ENCODE data around the gene L2HGDH. TPM values are rescaled to one million over a fixed set of nuclear protein-coding genes. Genes with fewer than 3 reads are reported as not detected.

The L2HGDH gene
- total RNA-seq (2022) (25.0 and 27.6 TPM in 2 replicates), Bru-seq, nascent RNA (percentile 72 among the genes with signal in this experiment), BruChase-seq, experiment 1, labeled RNA remaining after a 2-hour chase (percentile 75 among the genes with signal in this experiment), BruChase-seq, experiment 2, labeled RNA remaining after a 6-hour chase (percentile 78 among the genes with signal in this experiment)
- long read RNA-seq, full-length matches to known transcripts = 6 of 13 reads
- long read RNA-seq, partial matches to known transcripts = 2 of 13 reads
- long read RNA-seq, other reads (novel, unspliced or antisense) = 5 of 13 reads

- intact Hi-C loops (cut with micrococcal nuclease; ENCODE audit: unreplicated experiment) = loop anchor here (5.0 kb wide), 3 partner anchors 70 to 450 kb away; partner anchors contain the start of gene SOS2
- BruUV-seq (replicated peaks) = no TSS peak
- Mint-ChIP-seq H3K36me3 (ENCODE audit: insufficient read depth, unreplicated experiment) (peaks cover 37% of the 10 kb centered on the region), H3K27me3 (ENCODE audit: insufficient read depth, unreplicated experiment) (no peaks in the 10 kb centered on the region), H3K27ac (ENCODE audit: unreplicated experiment) (peak within 1 kb of the TSS; percentile 92), H3K4me3 (ENCODE audit: unreplicated experiment) (peak within 1 kb of the TSS; percentile 87), H3K4me1 (ENCODE audit: low read depth, unreplicated experiment) (peaks cover 7% of the 10 kb centered on the region), H3K9me3 (ENCODE audit: unreplicated experiment) (no peaks in the 10 kb centered on the region)
- DNase-seq = peak; percentile 94 to 96
- Histone ChIP-seq H3K4me3 (ENCODE audit: low read depth, low read length) (peak within 1 kb of the TSS; percentile 78), H3K9me3 (no peaks in the 10 kb centered on the region), H3K4me1 (0 out of 2 replicates have a peak, but pooled peaks cover 5% of the 10 kb centered on the region), H3K27me3 (replicated peaks; ENCODE audit: control insufficient read depth, insufficient read depth, low read length) (no peaks in the 10 kb centered on the region), H3K36me3 (ENCODE audit: control insufficient read depth, insufficient read depth, low read length) (no peaks in the 10 kb centered on the region)
- ChIA-PET POLR2A (interaction anchor here (0.6 to 1.0 kb wide), 9 partner anchors 9 to 543 kb away, joined by 3 to 7 read pairs (median 4); no protein-coding TSS in a partner anchor), CTCF (interaction anchor here (0.6 to 2.9 kb wide), 8 partner anchors 9 to 1270 kb away, joined by 3 to 17 read pairs (median 4); partner anchors contain the start of gene MAP4K5)
- TF ChIP-seq CTCF (IDR thresholded peaks at IDR 0.05; ENCODE audit: insufficient read depth in 1 of 2, low read depth in 1 of 2, low read length in 1 of 2, severe bottlenecking in 1 of 2, unreplicated experiment in 1 of 2) = peak in 1 of 2 experiments; percentile 7
Measured at GRCh38 chr14:50311972-50312733, at the start of gene L2HGDH, which contains the start of gene DMAC2L. Gene L2HGDH, minus strand, starts transcription at chr14:50312229. Its CDS starts 79 bp downstream, at chr14:50312150. Gene DMAC2L, plus strand, starts transcription at chr14:50312324. Its CDS starts 9,164 bp downstream, at chr14:50321488.

DNA sequence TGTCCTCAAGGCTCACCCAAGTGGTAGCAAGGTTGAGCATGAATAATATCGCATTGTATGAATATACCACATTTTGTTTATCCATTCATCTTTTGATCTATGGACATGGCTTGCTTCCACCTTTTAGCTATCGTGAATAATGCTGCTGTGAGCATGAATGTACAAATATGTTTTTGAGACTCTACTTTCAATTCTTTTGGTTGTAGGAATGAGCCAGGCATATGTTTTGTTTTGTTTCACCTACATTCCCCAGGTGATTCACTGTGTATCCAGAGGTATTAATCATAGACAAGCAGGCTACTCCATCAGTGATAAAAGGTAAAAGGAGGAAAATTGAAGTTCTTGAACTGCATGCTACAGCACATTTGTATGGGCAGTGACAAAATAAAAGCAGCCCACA lies 48.8 kb upstream of the L2HGDH start:
- CTCF ChIA-PET = no interaction called here
- Mint-ChIP-seq H3K4me1 (ENCODE audit: low read depth, unreplicated experiment) (peaks cover 8% of the 10 kb centered on the region), H3K27me3 (ENCODE audit: insufficient read depth, unreplicated experiment) (no peaks in the 10 kb centered on the region), H3K36me3 (ENCODE audit: insufficient read depth, unreplicated experiment) (no peaks in the 10 kb centered on the region), H3K4me3 (ENCODE audit: unreplicated experiment) (no peak overlapping the region), H3K9me3 (ENCODE audit: unreplicated experiment) (no peaks in the 10 kb centered on the region), H3K27ac (ENCODE audit: unreplicated experiment) (no peak overlapping the region)
- no peak overlapping the region for H3K4me3 ChIP-seq (ENCODE audit: low read depth, low read length)
- POLR2A ChIA-PET = no interaction called here
- BruUV-seq (replicated peaks) = no TSS peak
- peaks cover 10% of the 10 kb centered on the region for H3K4me1 ChIP-seq
- DNase-seq = no peak
- no peaks in the 10 kb centered on the region for H3K36me3 ChIP-seq (ENCODE audit: control insufficient read depth, insufficient read depth, low read length)
- TF ChIP-seq CTCF (IDR thresholded peaks at IDR 0.05; ENCODE audit: insufficient read depth in 1 of 2, low read depth in 1 of 2, low read length in 1 of 2, severe bottlenecking in 1 of 2, unreplicated experiment in 1 of 2) = no peak
- intact Hi-C loops (cut with micrococcal nuclease; ENCODE audit: unreplicated experiment) = no loop called here
- no peaks in the 10 kb centered on the region for H3K27me3 ChIP-seq (replicated peaks; ENCODE audit: control insufficient read depth, insufficient read depth, low read length)
- no peaks in the 10 kb centered on the region for H3K9me3 ChIP-seq

DNA sequence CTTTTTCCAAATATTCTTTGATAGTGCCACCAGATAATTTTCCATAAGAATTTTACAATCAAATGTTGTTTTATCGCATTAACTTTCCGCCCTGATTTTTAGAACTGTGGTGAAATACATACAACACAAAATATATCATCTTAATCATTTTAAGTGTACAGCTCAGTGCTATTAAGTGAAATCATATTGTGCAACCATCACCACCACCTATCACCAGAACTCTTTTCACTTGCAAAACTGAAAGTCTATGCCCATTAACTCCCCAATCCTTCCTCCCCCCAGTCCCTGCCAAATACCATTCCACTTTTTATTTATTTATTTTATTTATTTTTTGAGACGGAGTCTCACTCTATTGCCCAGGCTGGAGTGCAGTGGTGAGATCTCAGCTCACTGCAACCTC lies 48.1 kb upstream of the L2HGDH start:
- no TSS peak for BruUV-seq (replicated peaks)
- DNase-seq = no peak
- intact Hi-C loops (cut with micrococcal nuclease; ENCODE audit: unreplicated experiment) = no loop called here
- Histone ChIP-seq H3K27me3 (replicated peaks; ENCODE audit: control insufficient read depth, insufficient read depth, low read length) (no peaks in the 10 kb centered on the region), H3K4me1 (peaks cover 8% of the 10 kb centered on the region), H3K9me3 (no peaks in the 10 kb centered on the region), H3K4me3 (ENCODE audit: low read depth, low read length) (no peak overlapping the region), H3K36me3 (ENCODE audit: control insufficient read depth, insufficient read depth, low read length) (no peaks in the 10 kb centered on the region)
- ChIA-PET POLR2A (no interaction called here), CTCF (no interaction called here)
- H3K4me1 Mint-ChIP-seq (ENCODE audit: low read depth, unreplicated experiment) = peaks cover 14% of the 10 kb centered on the region
- no peaks in the 10 kb centered on the region for H3K27me3 Mint-ChIP-seq (ENCODE audit: insufficient read depth, unreplicated experiment)
- TF ChIP-seq CTCF (IDR thresholded peaks at IDR 0.05; ENCODE audit: insufficient read depth in 1 of 2, low read depth in 1 of 2, low read length in 1 of 2, severe bottlenecking in 1 of 2, unreplicated experiment in 1 of 2) = no peak
- H3K9me3 Mint-ChIP-seq (ENCODE audit: unreplicated experiment) = no peaks in the 10 kb centered on the region
- no peaks in the 10 kb centered on the region for H3K36me3 Mint-ChIP-seq (ENCODE audit: insufficient read depth, unreplicated experiment)
- no peak overlapping the region for H3K27ac Mint-ChIP-seq (ENCODE audit: unreplicated experiment)
- H3K4me3 Mint-ChIP-seq (ENCODE audit: unreplicated experiment) = no peak overlapping the region
